ENCODE data around the gene OR6A2.

OR6A2 gene

GRCh38 chr11:6755303-6755952, 44.1 kb downstream of the OR6A2 start:
- no peak for DNase-seq

GRCh38 chr11:6747097-6747668, 52.3 kb downstream of the OR6A2 start:
- DNase-seq, result no peak

- no peak for DNase-seq
Observed at GRCh38 chr11:6746626-6747025, 52.9 kb downstream of the OR6A2 start.

GRCh38 chr11:6746086-6746618, 53.3 kb downstream of the OR6A2 start:
- DNase-seq, result peak; percentile 38

GRCh38 chr11:6745465-6746015, 53.9 kb downstream of the OR6A2 start:
- peak; percentile 70 for DNase-seq

GRCh38 chr11:6745018-6745417, 54.5 kb downstream of the OR6A2 start:
- DNase-seq, result no peak

GRCh38 chr11:6742260-6742659, 57.2 kb downstream of the OR6A2 start:
- DNase-seq, result no peak
